ENCODE measurements around the gene CHL1. TPM values are rescaled to one million over a fixed set of nuclear protein-coding genes. Genes with fewer than 3 reads are reported as not detected.

The CHL1 gene, protein sequence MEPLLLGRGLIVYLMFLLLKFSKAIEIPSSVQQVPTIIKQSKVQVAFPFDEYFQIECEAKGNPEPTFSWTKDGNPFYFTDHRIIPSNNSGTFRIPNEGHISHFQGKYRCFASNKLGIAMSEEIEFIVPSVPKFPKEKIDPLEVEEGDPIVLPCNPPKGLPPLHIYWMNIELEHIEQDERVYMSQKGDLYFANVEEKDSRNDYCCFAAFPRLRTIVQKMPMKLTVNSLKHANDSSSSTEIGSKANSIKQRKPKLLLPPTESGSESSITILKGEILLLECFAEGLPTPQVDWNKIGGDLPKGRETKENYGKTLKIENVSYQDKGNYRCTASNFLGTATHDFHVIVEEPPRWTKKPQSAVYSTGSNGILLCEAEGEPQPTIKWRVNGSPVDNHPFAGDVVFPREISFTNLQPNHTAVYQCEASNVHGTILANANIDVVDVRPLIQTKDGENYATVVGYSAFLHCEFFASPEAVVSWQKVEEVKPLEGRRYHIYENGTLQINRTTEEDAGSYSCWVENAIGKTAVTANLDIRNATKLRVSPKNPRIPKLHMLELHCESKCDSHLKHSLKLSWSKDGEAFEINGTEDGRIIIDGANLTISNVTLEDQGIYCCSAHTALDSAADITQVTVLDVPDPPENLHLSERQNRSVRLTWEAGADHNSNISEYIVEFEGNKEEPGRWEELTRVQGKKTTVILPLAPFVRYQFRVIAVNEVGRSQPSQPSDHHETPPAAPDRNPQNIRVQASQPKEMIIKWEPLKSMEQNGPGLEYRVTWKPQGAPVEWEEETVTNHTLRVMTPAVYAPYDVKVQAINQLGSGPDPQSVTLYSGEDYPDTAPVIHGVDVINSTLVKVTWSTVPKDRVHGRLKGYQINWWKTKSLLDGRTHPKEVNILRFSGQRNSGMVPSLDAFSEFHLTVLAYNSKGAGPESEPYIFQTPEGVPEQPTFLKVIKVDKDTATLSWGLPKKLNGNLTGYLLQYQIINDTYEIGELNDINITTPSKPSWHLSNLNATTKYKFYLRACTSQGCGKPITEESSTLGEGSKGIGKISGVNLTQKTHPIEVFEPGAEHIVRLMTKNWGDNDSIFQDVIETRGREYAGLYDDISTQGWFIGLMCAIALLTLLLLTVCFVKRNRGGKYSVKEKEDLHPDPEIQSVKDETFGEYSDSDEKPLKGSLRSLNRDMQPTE (N-terminal part only)
- 10 to 100 TPM; 36.0 to 64.7 TPM for total RNA-seq

DNA sequence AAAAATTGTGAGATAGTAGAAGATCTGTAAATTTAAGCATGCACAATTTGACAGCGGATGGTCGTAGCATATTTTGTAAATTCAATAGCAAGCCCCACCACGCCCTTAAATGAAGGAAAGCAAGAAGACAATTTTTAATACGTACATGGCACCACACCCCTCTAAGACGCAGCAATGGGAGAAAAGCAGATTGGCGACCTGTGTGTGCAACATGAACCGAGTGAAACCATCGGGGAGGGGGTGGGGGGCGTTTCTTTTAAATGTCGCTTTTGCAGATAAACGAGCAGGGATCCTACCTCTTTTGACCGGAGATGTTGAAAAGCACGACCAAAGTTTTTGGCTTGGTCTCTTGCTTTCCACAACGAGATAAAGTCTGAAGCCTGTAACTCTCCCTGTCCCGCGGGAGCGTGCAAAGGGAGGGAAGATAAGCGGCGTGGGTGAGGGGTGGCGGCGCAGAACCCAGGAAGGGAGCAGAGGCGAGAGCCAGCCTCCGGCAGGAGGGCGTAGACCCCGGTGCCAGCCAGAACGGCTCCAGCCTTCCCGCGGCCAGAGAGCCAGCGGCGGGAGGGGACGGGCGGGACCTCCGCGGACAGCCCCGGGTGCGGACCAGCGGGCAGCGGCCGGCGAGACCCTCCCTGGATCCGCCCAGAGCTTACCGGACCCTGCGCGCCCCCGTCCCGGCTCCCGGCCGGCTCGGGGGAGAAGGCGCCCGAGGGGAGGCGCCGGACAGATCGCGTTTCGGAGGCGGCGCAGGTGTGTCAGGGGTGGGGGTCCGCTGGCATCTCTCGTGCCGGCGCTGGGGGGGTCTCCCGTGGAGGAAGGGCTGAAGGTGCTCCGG lies at the start of gene CHL1:
Gene CHL1, plus strand, starts transcription at position 453 of the 838 bp plus-strand sequence. CDS start 123,014 bp downstream, outside the sequence.

Small RNA genes lying within 50 kb of the gene (small RNA-seq; reads per million reads assigned to genes)
- 0 reads per million in 2 donors for gene RNU6-1194P

Data from melanocyte of skin (primary cell).